AG09309 (cell line): Measurements from ENCODE around the gene RFX4.

ENCODE experiments used
- DNase-seq: peaks from one replicate; pipeline ENCODE4 v3.0.0-alpha.2; 2010; ENCODE audit warnings: low read depth
- H3K4me3 ChIP-seq: 2 replicates; pipeline ENCODE4 v1.5.1; 2011; ENCODE audit warnings: mild to moderate bottlenecking, low read depth, low read length, moderate library complexity; ENCODE audit not compliant: control insufficient read depth
- TF ChIP-seq, protein P1 (sequence below): IDR thresholded peaks from 2 replicates; pipeline ENCODE4 v1.5.1; 2011; ENCODE audit warnings: mild to moderate bottlenecking, low read depth, low read length, inconsistent platforms; ENCODE audit not compliant: insufficient read depth, control insufficient read depth; ENCODE audit errors: missing control alignments

Gene RFX4

DNA sequence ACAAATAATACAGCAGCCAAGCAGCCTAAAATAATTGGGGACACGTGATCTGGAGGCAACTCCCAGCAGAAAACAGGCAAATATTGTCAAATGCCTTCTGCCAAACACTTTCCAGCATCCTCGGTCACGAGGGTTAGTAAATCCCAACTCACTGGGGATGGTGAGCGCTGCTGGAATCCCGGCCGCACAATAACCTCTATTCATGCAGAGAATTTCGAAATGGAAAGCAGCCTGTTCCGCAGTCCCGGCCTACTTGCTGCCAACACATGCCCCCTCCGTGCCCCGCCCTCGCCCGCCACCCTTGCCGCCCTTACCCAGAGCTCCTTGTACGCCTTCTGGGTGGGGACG is 62.2 kb downstream of the RFX4 start:
- no peak overlapping the region for H3K4me3 ChIP-seq

DNA sequence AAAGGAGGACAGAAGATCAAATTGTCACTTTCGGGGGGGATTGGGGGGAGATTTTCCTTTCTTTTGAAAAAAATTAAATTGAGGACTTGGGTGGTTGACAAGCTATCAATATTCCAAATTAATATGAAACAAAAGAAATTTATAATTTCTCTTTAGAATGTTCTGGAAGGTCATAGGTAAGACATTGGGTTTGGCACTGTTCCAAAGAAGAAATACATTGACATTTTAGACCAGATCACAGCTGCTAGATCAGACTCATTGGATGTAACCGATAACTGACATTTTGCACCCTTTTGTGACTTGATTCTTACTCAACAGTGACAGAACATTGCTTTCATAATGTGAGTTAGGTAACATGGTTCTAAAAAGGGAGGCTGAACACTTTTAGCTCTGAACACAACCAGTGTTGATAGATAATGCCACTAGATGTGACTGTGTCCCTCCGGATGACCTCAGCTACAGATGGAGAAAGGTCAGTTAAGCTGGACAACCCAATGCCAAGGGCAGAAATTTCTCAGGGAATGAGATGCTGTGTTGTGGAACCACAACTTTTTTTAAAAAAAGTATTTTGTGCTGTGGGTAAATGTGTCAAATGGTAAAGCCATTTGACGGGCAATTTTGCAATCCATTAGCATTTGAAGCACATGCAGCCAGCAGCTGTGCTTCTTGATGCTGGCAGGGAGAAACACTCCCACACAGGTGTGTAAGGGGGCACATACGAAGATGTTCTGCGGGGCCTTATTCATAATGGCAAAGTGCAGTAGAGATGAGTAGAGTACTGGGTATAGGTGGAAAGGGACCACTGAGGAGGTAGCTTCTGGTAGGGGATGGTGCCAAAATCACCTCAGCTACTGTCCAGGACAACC is 62.9 kb downstream of the RFX4 start:
- H3K4me3 ChIP-seq: no peak overlapping the region
- no peak for DNase-seq
- TF ChIP-seq, protein P1, sequence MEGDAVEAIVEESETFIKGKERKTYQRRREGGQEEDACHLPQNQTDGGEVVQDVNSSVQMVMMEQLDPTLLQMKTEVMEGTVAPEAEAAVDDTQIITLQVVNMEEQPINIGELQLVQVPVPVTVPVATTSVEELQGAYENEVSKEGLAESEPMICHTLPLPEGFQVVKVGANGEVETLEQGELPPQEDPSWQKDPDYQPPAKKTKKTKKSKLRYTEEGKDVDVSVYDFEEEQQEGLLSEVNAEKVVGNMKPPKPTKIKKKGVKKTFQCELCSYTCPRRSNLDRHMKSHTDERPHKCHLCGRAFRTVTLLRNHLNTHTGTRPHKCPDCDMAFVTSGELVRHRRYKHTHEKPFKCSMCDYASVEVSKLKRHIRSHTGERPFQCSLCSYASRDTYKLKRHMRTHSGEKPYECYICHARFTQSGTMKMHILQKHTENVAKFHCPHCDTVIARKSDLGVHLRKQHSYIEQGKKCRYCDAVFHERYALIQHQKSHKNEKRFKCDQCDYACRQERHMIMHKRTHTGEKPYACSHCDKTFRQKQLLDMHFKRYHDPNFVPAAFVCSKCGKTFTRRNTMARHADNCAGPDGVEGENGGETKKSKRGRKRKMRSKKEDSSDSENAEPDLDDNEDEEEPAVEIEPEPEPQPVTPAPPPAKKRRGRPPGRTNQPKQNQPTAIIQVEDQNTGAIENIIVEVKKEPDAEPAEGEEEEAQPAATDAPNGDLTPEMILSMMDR: no peak

More for the DNA sequence above, 62.2 kb downstream of the RFX4 start:
- TF ChIP-seq, protein P1: no peak
- no peak for DNase-seq

DNA sequence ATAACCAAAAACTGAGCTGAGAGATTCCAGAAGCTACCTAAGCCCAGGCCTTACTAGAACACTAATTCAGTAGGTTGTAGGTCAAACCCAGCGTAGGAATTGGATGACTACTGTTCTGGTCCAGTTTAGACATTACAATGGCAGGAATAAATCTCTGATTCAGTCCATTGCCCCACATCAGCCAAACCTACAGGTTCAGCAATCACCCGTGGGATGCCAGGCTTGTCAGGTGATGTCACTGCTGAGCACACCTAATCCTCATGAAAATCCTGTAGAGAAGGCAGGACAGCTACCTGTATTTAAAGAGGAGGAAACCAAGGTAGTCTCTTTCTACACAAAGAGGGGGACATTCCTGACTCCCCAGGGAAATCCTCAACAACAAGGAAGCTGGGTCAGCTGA is 63.7 kb downstream of the RFX4 start:
- no peak overlapping the region for H3K4me3 ChIP-seq
- TF ChIP-seq, protein P1: no peak
- no peak for DNase-seq

DNA sequence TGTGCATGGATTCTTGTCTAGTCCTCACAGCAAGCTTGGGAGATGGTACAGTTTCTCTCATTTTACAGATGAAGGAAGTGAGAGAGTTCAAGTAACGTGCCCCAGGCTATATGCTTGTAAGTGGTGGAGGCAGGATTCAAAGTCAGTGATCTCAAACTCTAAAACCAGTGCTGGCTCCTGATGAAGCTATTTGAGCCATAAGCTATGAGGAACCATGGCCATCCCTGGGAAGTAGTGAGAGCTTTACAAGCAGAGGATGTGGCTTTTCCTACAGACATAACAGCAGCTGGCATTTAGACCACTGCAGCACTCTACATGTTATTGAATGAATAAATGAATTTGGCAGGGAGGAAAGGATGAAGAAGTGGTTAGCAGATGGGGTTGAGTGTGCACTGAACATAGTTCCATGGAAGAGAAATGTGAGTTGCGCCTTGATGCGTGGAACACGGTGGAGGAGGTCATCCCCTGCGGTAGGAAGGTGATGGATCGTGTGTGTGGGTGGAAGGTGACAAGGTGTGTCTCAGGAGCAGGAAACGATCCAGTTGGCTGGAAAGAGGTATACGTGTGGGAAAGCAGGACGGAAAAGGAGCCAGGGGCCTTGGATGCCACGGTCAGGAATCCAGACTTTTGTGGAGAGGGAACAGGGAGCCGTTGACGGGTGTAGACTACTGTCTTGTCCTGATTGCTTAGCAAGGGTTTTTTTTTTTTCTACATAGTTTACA is 65.2 kb downstream of the RFX4 start:
- DNase-seq: no peak
- TF ChIP-seq, protein P1: no peak
- H3K4me3 ChIP-seq: no peak overlapping the region

DNA sequence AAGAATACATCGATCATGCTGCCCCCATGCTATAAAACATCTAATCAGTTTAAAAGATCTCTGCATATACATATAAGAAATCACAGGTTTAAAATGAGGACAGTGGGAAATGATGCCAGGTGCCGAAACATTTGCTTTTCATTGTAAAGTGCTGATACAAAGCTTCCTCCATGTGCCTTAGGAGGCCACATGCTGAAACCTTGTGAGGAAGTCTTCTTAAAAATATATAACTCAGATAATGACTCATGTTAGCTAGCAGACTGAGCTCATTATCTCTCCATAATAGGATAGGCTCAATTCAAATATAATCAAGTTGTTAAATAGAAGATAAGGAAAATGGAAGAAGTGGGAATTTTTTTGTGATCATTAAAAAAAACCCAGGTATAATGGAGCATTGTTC is 65.9 kb downstream of the RFX4 start:
- TF ChIP-seq, protein P1: no peak
- H3K4me3 ChIP-seq: no peak overlapping the region
- DNase-seq: no peak

DNA sequence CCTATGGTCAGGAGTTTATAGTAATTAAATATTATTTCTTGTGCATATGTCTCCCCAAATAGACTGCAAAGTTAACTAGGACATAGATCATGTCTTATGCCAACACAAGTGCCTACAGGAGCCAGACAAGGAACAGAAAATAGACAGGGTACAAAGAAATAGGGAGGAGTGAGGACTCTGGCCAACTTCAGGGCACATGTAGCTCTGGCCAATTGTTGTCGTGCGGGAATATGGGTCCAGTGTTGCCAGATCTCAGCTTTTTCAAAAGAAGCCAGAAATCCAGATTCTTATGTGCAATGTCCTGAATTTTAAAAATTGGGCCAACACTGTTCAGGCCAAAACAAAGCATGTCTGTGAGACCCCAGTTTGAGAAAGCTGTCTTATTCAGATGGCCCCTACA is 68.7 kb downstream of the RFX4 start:
- H3K4me3 ChIP-seq: no peak overlapping the region
- no peak for DNase-seq
- TF ChIP-seq, protein P1: no peak
